OCI-LY3 (cell line): ENCODE measurements around the gene KMT2E.

Experiments
- H2AFZ ChIP-seq: fragments of 200-600, 300-600 bp; shearing (Covaris generic); 2 replicates; pipeline ENCODE4 v1.6.0; 2014; ENCODE audit warnings: antibody characterized with exemption, low read depth, low read length
- H3K27ac ChIP-seq: fragments of 200-600, 300-600 bp; sonication (generic); 2 replicates; pipeline ENCODE4 v1.5.1; 2014; ENCODE audit warnings: mild to moderate bottlenecking, low read length, moderate library complexity, mixed read lengths
- H3K27me3 ChIP-seq: fragments of 200-600, 300-600 bp; sonication (generic); 2 replicates; pipeline ENCODE4 v1.6.1; 2014; ENCODE audit warnings: low read depth, low read length, mixed read lengths
- H3K36me3 ChIP-seq: fragments of 200-600, 300-600 bp; sonication (generic); replicated peaks from 2 replicates; pipeline ENCODE3; 2014; ENCODE audit warnings: low read depth, low read length, mixed read lengths
- H3K4me1 ChIP-seq: fragments of 300-600, 200-600 bp; sonication (generic); 2 replicates; pipeline ENCODE4 v1.6.1; 2014; ENCODE audit warnings: low read length, mixed read lengths
- H3K4me2 ChIP-seq: fragments of 200-600, 300-600 bp; sonication (generic); 2 replicates; pipeline ENCODE4 v1.6.1; 2014; ENCODE audit warnings: low read length, mixed read lengths
- H3K4me3 ChIP-seq: fragments of 300-600, 200-600 bp; sonication (generic); 2 replicates; pipeline ENCODE4 v1.5.1; 2014; ENCODE audit warnings: antibody characterized with exemption, mild to moderate bottlenecking, low read length, moderate library complexity
- H3K79me2 ChIP-seq: fragments of 300-600, 200-600 bp; shearing (Covaris generic); 2 replicates; pipeline ENCODE4 v1.6.1; 2014; ENCODE audit warnings: mild to moderate bottlenecking, low read length, mixed read lengths
- H3K9ac ChIP-seq: fragments of 300-600, 200-600 bp; shearing (Covaris generic); 2 replicates; pipeline ENCODE4 v1.6.0; 2014; ENCODE audit warnings: mild to moderate bottlenecking, low read length, moderate library complexity
- H3K9me3 ChIP-seq: fragments of 200-600, 300-600 bp; shearing (Covaris generic); 2 replicates; pipeline ENCODE4 v1.6.1; 2014; ENCODE audit warnings: low read length, mixed read lengths; ENCODE audit not compliant: insufficient read depth
- H4K20me1 ChIP-seq: fragments of 200-600, 300-600 bp; sonication (generic); 2 replicates; pipeline ENCODE4 v1.6.1; 2016; ENCODE audit warnings: low read length, mixed read lengths; ENCODE audit not compliant: insufficient read depth
- EZH2phosphoT487 ChIP-seq: fragments of 200-600 bp; shearing (Covaris generic); IDR thresholded peaks from 2 replicates; pipeline ENCODE4 v1.6.1; 2018; ENCODE audit warnings: antibody characterized with exemption, mixed run types, low read depth
- TF ChIP-seq, protein P1 (sequence below): fragments of 200-600, 300-600 bp; sonication (generic); IDR thresholded peaks from 2 replicates; pipeline ENCODE4 v1.5.1; 2014; ENCODE audit warnings: antibody characterized with exemption, low read length, low read depth

Gene KMT2E

DNA sequence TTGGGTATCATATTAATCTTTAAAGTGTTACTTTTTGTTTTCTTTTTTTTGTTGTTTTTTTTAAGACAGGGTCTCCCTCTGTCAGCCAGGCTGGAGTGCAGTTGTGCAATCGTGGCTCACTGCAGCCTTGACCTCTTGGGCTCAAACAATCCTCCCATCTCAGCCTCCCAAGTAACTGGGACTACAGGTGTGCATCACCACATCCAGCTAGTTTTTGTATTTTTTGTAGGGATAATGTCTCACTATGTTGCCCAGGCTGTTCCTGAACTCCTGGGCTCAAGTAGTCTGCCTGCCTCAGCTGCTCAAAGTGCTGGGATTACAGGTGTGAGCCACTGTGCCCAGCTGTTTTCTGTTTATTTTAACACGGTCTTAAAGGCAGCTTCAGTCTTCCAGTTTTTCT, 23.3 kb downstream of the KMT2E start:
- Histone ChIP-seq H3K4me1 (no peaks in the 10 kb centered on the region), H3K27ac (no peak overlapping the region), H4K20me1 (peaks cover 93% of the 10 kb centered on the region), H3K79me2 (peaks cover 94% of the 10 kb centered on the region), H3K36me3 (peaks cover 17% of the 10 kb centered on the region), H3K4me2 (no peak overlapping the region), H2AFZ (no peak overlapping the region), H3K9ac (no peak overlapping the region), H3K27me3 (no peaks in the 10 kb centered on the region), H3K9me3 (no peaks in the 10 kb centered on the region), H3K4me3 (no peak overlapping the region)
- TF ChIP-seq, protein P1, sequence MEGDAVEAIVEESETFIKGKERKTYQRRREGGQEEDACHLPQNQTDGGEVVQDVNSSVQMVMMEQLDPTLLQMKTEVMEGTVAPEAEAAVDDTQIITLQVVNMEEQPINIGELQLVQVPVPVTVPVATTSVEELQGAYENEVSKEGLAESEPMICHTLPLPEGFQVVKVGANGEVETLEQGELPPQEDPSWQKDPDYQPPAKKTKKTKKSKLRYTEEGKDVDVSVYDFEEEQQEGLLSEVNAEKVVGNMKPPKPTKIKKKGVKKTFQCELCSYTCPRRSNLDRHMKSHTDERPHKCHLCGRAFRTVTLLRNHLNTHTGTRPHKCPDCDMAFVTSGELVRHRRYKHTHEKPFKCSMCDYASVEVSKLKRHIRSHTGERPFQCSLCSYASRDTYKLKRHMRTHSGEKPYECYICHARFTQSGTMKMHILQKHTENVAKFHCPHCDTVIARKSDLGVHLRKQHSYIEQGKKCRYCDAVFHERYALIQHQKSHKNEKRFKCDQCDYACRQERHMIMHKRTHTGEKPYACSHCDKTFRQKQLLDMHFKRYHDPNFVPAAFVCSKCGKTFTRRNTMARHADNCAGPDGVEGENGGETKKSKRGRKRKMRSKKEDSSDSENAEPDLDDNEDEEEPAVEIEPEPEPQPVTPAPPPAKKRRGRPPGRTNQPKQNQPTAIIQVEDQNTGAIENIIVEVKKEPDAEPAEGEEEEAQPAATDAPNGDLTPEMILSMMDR = no peak
- TF ChIP-seq EZH2phosphoT487 = no peak

GRCh38 chr7:105044449-105045070, 30.6 kb downstream of the KMT2E start:
- Histone ChIP-seq H3K4me2 (no peak overlapping the region), H3K4me3 (no peak overlapping the region), H3K9ac (no peak overlapping the region), H4K20me1 (peaks cover 87% of the 10 kb centered on the region), H3K36me3 (peaks cover 61% of the 10 kb centered on the region), H3K27me3 (no peaks in the 10 kb centered on the region), H3K79me2 (peaks cover 86% of the 10 kb centered on the region), H3K4me1 (no peaks in the 10 kb centered on the region), H2AFZ (no peak overlapping the region), H3K9me3 (no peaks in the 10 kb centered on the region), H3K27ac (no peak overlapping the region)
- TF ChIP-seq, protein P1 = no peak
- no peak for TF ChIP-seq EZH2phosphoT487

DNA sequence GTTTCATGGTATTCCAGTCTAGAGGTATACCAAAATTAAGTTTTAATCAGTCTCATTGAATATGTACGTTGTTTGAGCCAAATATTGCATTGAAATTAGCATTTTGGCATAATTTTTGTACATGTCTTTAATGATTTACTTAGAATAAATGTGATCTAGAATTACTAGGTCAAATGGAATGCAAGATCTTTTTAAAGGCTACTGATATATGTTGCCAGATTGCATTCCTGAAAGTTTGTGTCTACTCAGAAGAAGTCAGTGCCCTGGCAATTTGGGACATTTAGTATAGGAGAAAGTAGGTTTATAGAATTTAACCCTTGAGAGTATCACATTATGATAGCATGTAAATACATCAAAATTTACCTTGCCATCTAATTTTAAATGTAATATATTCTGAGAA, 32.4 kb downstream of the KMT2E start:
- no peak overlapping the region for H2AFZ ChIP-seq
- TF ChIP-seq EZH2phosphoT487 = no peak
- TF ChIP-seq, protein P1 = no peak
- no peak overlapping the region for H3K4me2 ChIP-seq
- H4K20me1 ChIP-seq = peaks cover 76% of the 10 kb centered on the region
- H3K9me3 ChIP-seq = no peaks in the 10 kb centered on the region
- peaks cover 82% of the 10 kb centered on the region for H3K79me2 ChIP-seq
- H3K36me3 ChIP-seq = peaks cover 58% of the 10 kb centered on the region
- no peak overlapping the region for H3K27ac ChIP-seq
- H3K9ac ChIP-seq = no peak overlapping the region
- no peaks in the 10 kb centered on the region for H3K27me3 ChIP-seq
- no peak overlapping the region for H3K4me3 ChIP-seq
- H3K4me1 ChIP-seq = no peaks in the 10 kb centered on the region

GRCh38 chr7:105047932-105048331, 33.9 kb downstream of the KMT2E start:
- Histone ChIP-seq H3K4me3 (no peak overlapping the region), H3K4me1 (no peaks in the 10 kb centered on the region), H3K27ac (no peak overlapping the region), H3K4me2 (no peak overlapping the region), H3K36me3 (peaks cover 54% of the 10 kb centered on the region), H4K20me1 (peaks cover 74% of the 10 kb centered on the region), H3K9me3 (no peaks in the 10 kb centered on the region), H3K9ac (no peak overlapping the region), H3K27me3 (no peaks in the 10 kb centered on the region), H2AFZ (no peak overlapping the region), H3K79me2 (peaks cover 87% of the 10 kb centered on the region)
- TF ChIP-seq EZH2phosphoT487 = no peak
- TF ChIP-seq, protein P1 = no peak
